HK-2 (cell line): Measurements from ENCODE around the gene LIMS4.
"Not testable (repeated sequence)": the region's sequence is repeated elsewhere in the genome, so short reads cannot be mapped to it uniquely, and the experiment has no call there.

Source experiments
- DNase-seq: peaks from one replicate; pipeline ENCODE4 v3.0.0-alpha.2; 2018; ENCODE audit not compliant: unreplicated experiment

LIMS4 gene, protein sequence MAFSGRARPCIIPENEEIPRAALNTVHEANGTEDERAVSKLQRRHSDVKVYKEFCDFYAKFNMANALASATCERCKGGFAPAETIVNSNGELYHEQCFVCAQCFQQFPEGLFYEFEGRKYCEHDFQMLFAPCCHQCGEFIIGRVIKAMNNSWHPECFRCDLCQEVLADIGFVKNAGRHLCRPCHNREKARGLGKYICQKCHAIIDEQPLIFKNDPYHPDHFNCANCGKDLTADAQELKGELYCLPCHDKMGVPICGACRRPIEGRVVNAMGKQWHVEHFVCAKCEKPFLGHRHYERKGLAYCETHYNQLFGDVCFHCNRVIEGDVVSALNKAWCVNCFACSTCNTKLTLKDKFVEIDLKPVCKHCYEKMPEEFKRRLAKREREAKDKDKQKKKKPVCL

DNA sequence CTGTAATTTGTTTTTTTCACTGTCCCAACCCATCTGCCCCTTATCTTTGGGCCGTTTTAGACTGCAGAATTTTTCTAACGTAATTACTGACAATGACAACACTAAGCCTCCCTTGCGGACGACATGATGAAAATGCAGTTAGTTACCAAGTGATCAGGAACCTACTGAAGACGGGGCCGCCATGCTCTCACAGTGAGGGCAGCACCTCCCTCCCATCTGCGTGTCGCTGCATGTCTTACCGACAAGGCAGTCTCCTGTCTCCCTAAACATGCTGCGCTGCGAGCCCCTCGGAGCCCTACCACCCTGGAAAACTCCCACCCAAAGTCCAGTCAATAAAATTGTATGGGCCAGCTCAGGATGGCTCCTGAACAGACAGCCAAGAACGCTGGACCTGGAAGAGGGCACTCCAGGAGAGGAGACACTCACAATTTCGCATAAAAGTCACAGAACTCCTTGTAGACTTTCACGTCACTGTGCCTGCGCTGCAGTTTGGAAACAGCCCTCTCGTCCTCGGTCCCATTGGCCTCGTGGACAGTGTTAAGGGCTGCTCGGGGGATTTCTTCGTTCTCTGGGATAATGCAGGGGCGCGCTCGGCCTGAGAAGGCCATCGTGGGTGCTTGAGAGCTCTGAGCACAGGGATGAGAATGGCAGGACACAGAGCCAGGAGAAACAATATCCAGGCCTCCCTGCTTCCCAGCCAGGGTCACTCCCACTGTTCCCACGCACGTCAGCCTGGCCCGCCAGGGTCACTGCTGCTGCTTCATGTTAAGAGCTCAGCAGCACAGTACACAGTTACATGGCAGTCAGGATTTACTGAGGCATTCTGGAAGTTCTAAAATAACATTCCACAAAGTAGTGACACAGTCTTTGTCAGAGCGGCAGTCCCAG, at the start of gene LIMS4:
Gene LIMS4, minus strand, starts transcription at position 646 of the 888 bp plus-strand sequence. Its CDS starts 38 bp downstream, at position 608.
- not testable (repeated sequence) for DNase-seq

DNA sequence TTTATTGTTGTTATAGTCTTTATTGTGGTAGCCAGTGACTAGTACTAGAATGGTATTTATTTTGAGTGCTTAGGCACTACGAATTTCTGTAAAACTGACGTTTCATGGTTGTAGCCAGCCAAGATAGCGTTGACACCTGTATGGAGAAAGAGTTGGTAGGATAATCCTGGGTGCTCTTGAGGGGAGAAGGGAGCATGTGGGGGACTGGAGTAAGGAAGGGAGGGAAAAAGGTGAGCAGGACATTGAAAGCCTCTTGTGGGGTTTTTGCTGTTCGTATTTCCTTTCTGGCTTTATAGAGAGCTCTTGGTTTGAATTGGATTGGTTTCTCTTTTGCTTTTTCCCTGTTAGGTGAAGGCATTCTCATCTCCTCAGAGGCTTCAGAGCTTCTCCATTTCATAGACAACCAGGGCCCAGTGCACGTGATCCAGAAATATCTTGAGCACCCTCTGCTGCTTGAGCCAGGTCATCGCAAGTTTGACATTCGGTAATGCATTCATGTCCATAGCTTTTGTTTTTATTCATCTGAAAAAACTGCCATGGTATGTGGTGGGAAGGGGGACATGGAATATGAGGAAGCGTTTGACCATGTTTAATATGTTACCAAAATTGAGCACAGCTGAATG, 27.2 kb upstream of the LIMS4 start:
- not testable (repeated sequence) for DNase-seq

DNA sequence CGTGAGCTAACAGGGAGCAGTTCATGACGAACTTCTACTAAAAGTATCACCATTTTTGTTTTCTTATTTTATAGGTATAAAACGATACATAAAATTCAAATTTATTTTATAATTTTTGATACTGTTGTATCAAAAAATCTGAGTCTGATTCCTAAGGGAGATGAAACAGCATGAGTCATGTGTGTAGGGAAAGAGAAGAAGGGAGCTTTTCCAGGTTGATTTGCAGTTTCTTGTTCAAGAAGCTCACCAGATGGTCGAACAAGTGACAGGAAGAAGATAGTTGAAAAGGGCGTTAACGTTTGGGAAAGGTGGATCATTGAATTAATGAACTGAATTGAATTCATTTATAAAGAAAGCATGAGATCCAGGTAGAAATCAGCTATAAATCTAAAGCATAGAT, 23.4 kb upstream of the LIMS4 start:
- not testable (repeated sequence) for DNase-seq

DNA sequence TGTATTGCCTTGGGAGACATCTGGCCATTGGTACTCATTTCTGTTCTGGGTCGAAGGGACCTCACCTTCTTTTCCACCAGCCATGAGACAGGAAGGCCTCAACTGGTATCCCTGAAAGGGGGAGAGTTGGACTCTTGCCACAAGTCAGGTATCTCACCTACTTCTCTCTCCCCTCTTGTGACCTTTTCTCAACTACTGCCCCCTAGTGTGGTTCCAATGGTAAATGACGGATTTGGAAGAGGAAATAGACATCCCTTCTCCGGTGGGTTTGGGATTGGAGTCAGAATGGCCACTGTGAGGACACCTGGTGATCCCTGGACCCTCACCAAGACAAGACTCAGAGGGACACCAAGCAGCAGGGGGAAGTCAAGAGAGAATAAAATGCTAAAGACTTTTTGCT, 21.9 kb upstream of the LIMS4 start:
- DNase-seq = not testable (repeated sequence)

DNA sequence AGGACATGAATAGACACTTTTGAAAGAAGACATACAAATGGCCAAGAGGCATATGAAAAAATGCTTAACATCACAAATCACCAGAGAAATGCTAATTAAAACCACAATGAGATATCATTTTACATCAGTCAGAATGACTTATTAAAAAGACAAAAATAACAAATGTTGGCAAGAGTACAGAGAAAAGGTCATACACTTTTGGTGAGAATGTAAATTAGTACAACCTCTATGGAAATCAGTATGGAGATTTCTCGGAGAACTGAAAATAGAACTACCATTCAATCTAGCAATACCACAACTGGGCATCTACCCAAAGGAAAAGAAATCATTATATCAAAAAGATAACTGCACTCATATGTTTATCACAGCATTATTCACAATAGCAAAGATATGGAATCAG, 16.4 kb upstream of the LIMS4 start:
- DNase-seq = not testable (repeated sequence)

DNA sequence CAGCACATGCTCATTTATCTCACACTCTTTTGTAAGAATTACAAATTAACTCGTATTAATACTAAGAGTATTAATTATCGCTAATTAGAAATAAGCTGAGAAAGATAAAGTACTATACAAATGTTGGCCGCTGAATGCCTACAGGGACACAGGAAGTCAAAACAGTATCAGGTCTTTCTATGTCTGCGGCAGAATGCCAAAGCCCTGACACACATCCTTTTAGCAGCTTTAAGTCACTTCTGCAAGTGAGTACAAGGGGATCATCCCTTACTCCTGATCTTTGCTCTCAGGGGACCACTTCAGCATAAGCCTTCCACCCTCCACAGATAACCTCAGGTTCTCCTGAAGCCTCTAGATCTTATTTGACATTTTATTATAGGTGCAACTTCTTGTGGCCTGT, 10.1 kb upstream of the LIMS4 start:
- not testable (repeated sequence) for DNase-seq

DNA sequence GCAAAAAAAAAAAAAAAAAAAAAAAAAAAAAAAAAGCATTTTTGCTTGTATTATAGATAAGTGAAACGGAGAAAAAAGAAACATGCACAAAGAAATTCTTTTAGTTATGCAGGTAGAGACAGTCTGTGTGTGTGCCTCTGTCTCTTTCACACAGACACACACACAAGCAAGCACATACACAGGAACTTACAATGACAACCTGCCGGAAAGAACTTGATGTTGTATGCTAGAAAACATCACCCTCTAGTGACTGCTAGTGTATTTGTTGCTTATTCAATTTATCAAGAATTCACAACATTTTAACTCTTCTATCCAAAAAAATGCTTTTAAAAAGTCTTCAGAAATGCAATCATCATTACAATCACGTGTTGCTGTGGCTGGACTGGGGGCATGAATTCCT, 8.6 kb upstream of the LIMS4 start:
- not testable (repeated sequence) for DNase-seq

DNA sequence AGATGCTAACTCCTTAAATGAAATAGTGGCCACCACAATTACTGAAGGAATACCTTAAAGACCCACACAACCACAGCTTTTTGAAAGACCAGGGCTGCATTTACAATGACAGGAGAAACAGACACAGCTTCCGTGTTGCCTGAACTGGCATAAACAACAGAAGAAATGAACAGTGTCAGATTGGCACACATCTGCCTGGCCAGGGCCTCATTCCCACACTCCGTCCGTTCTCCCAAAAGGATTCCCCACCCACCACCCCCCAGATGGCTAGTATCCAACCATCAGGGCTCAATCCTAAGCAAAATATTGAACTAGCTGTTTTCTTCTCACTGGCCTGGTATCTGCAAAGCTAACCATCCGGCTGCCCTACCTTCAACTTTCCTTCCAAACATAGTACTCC, 7.5 kb upstream of the LIMS4 start:
- not testable (repeated sequence) for DNase-seq

DNA sequence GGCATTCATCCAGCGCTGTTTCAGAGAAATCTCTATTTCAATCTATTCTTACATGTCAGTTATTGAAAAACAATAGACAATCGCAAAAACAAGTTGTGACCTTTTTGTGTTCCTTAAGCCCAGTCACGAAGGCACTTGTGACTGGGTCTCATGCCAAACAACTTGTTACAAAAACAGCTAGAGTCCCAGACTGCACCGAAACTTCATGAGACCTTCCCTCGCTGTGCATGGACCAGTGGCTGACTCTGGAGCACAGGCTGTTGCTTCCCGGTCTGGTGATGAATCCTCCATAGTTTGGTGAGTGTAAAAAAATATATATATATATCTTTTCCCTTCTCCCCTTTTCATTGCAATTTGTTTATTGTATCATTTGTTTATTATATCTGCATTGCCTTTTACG, 4.8 kb upstream of the LIMS4 start:
- not testable (repeated sequence) for DNase-seq

DNA sequence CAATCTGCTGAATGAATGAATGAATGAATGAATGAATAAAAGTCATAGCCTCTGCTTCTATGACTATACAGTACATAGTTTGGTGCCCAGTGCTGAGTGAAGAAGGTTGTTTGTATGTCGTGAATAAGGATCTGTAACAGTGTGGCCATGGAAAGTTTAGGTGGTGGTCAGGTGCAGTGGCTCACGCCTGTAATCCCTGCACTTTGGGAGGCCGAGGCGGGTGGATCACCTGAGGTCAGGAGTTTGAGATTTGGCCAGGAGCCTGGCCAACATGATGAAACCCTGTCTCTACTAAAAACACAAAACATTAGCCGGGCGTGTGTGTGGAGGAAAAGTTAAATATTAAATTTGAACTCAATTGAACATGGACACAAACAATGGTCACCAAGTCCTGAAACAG, 4.3 kb upstream of the LIMS4 start:
- not testable (repeated sequence) for DNase-seq

DNA sequence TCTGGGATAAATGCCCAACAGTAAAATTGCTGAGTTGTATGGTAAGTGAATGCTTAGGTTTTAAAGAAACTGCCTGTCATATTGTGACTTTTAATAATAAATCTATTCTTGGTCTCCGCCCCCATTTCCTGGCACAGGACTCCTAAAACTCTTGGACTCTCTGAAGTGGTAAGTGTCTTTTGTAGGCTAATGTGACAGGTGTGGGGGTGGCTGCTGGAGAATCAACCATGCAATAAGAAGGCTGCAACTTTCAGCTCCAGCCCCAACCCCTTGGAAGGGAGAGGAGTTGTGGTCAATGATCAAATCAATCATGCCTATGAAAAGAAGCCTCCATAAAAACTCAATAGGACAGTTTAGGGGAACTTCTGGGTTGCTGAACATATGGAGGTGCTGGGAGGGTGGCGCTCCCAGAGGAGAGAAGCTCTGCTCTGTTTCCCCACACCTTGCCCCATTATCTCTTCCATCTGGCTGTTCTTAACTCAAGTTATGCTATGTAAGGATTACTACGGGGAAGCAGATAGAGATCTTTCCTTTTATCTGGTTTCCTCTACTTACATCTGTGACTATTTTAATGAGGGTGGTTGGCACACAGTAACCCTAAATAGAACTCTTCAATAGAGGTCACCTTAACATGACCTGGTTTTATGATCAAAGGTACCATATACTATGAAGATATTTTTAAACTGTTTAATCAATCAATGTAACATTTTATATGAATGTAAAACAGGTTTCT, 3.2 kb upstream of the LIMS4 start:
- DNase-seq = not testable (repeated sequence)

DNA sequence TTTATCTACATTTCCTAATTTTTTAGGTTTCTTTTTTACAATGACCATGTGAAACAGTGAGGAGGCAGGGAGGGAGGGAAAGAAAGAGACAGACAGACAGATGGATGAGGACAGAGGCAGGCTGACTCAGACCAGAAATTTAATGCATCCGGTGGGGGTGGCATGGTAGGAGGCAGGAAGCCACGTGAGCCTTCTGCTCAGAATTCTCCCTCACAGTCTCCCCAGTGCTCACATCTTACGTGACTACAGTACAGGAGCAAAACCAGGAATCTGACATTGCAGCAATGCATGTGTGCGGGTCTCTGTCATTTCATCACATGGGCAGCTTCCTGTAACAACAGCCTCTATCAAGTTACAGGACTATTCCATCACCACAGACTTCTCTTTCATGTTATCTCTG, 2.3 kb upstream of the LIMS4 start:
- not testable (repeated sequence) for DNase-seq

DNA sequence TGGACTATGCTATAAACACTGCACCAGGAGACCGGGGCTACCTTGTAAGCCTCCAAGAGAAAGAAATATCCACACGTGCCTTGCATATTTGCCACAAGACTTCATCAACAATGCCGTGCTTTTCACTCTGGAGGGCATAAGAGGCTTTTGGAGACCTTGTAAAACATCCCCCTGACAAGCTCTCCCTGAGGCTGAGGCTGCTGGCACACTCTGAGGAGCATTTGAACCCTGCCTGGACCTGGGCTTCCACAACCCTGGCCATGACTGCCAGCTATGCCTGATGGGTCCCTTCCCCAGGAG, 393 bp upstream of the LIMS4 start:
- DNase-seq = not testable (repeated sequence)

DNA sequence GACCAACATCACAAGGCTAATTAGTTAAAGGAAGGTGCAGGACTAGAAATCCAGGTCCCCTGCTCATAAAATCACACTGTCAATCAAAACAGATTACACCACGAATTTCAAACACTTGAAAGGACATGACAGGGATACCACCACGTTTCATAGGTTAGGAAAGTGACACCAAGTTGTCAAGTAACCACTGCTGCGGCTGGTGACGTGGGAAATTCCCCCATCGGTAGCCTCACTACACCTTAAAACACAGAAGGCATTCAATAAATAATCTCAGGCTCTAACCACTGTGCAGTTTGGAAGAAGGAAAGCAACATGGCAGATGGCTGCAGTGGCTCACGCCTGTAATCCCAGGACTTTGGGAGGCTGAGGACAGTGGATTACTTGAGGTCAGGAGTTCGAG, 3.7 kb downstream of the LIMS4 start:
- not testable (repeated sequence) for DNase-seq

DNA sequence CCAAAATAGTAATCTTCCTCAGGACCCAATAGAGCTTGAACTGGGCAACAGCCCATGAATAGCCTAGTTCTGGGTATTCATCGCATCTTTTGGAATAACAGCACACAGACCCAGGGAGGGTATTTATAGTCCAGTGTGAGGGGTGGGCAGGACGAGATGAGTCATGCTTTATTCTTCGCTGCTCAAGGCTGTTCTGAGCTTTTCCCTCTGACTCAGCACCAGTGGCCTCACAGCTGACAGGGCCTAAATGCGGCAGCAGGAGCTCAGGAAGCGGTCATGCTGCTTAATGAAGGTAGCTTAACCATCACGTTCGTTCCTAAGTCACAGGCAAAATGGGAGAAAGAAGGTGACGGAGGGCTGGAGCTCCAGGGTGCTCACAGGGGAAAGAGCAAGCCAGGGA, 7.3 kb downstream of the LIMS4 start:
- DNase-seq = not testable (repeated sequence)

DNA sequence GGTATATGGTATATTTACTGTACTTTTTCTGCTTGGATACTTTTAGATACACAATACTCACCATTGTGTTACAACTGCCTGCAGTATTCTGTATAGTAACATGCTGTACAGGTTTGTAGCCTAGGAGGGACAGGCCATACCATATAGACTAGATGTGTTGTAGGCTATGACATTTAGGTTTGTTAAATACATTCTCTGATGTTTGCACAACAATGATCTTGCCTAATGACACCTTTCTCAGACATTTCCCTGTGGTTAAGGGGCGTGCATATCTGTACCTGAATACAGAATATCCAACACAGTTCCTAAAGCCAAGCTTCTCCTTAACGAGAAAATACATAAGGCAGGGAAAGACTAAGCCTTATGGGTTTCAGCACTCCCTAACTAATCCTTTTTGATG, 10.2 kb downstream of the LIMS4 start:
- not testable (repeated sequence) for DNase-seq

DNA sequence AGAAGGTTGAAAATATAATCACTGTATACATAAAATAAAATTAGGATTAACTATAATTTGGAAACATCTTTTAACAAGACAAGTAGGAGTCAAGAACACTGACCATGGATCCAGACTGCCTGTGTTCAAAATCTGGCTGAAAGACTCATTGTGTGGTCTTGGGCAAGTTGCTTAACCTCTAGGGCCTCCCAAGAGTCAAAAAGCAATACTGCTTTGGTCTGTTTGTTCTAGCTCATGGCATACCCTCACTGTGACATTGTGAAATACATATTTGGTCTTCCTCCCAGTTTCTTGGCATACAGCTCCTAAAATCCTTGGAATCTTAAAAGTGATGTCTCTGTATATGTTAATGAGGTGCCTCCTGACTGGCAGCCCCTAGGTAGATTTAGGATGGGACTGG, 12.3 kb downstream of the LIMS4 start:
- not testable (repeated sequence) for DNase-seq

DNA sequence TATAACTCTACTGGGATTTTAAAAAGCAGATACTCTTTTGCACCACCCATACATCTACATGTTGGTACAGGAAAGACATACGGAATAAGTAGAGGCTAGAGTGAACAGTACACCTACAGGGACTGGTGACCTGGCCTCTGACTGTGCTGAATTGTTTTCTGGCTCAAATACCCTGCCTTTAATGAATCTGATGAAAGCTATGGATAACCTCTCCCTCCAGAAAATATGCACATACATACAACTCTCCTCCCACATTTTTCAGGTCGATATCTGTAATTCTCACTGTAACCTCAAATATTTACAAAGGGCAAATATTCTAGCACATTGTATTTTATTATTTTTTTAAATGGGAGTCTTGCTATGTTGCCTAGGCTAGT, 15.4 kb downstream of the LIMS4 start:
- not testable (repeated sequence) for DNase-seq

DNA sequence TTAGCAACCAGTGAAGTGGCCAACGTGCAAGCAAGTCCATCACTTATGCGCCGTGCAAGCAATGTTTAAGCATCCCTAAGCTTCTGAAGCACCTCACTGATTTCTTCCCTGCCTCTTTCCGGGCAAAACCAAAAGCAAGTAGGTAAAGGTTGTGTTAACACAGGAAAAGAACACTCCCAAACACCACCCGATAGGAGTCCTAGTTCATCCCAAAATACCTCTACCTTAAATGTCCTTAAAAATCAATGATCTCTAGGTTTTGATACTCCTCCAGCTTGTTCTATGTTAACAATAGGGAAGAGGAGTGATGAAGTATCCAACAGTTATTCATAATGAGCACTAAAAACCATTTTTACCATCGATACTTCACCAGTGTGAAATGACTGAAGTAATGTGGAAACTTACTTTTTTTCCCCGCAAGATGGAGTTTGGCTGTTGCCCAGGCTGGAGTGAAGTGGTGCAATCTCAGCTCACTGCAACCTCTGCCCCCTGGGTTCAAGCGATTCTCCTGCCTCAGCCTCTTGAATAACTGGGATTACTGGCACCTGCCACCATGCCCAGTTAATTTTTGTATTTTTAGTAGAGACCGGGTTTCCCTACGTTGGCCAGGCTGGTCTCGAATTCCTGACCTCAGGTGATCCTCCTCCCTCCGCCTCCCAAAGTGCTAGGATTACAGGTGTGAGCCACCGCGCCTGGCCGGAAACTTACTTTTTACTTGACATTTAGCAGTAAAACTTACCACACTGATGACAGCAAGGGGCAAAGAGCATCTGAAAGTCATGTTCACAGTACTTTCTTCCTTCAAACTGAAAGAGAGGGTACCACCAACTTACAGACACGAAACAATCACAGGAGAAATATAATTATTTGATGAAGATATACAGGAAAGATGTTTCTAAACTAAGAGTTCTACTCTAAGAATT, 16.1 kb downstream of the LIMS4 start:
- not testable (repeated sequence) for DNase-seq

DNA sequence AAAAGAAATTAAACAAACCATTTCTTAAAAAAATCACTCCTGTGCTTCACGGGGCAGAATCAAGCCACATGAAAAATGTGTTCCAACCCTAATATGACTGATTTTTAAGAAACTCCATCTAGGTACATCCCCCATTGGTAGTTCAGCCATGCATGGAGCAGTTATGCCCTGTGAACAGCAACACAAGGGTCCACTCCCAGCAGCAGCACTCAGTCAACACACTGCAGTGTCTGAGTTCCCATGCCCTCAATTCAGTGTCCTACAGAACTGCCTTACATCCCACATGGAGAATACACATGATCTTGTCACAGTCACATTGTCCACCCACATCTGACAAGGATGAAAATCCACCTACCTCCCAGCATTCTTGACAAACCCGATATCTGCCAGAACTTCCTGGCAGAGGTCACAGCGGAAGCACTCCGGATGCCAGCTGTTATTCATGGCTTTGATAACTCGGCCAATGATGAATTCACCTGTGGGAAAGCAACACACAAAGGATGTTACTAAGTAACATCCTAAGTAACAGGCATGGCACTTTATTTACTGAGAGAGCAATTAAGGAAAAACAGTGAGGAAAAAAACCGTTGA, 17.4 kb downstream of the LIMS4 start:
- not testable (repeated sequence) for DNase-seq
